Measurements from ENCODE around the gene KCNJ9. TPM values are rescaled to one million over a fixed set of nuclear protein-coding genes. Genes with fewer than 3 reads are reported as not detected.

Gene KCNJ9
- total and polyA plus RNA-seq, 2 donors (not counting 3 experiments of a cell fraction or from before 2014, with no cell fraction given) = not detected

DNA sequence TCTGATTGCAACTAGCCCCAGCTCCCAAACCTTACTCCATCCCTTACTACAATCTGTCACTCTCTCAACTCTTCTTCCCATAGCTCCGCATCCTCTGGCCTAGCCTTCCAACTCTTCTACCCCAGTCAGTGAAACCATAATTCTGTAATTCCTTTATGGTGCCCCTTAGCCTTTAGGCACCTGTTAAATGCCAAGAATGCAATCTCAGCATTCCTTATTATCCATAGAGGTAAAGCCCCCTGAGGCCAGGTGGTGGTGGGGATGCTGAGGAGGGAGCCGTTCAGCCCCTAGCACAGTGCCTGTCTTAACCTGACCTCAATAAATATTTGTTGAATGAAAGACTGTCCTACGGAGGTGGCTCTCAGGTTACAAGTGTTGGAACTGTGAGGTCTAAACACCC lies 48.2 kb downstream of the KCNJ9 start:
- Histone ChIP-seq H2AFZ (ENCODE audit: low read depth, low read length) (no peak overlapping the region), H3K9me3 (replicated peaks; ENCODE audit: control insufficient read depth, insufficient read depth, low read length) (no peaks in the 10 kb centered on the region), H3K36me3 (ENCODE audit: control insufficient read depth in 2 of 2, extremely low read depth in 1 of 2, insufficient read depth in 2 of 2, low read length in 2 of 2) (no peaks in the 10 kb centered on the region), H3K4me2 (ENCODE audit: insufficient read depth, low read length) (no peak overlapping the region), H3K79me2 (ENCODE audit: control insufficient read depth, insufficient read depth, low read length) (no peaks in the 10 kb centered on the region), H3K27ac (ENCODE audit: insufficient read depth, low read depth, low read length) (no peak overlapping the region), H3K27me3 (ENCODE audit: control insufficient read depth in 2 of 2, insufficient read depth in 2 of 2, low read length in 2 of 2) (no peaks in the 10 kb centered on the region), H3K4me3 (replicated peaks in 1 of 3; ENCODE audit: insufficient read depth in 1 of 3, low read depth in 1 of 3, low read length in 3 of 3) (no peak overlapping the region), H3K4me1 (ENCODE audit: control insufficient read depth, extremely low read depth, insufficient read depth, low read length) (no peaks in the 10 kb centered on the region), H3K9me1 (replicated peaks; ENCODE audit: control insufficient read depth, extremely low read depth, insufficient read depth, low read length) (no peaks in the 10 kb centered on the region), H3K9ac (replicated peaks; ENCODE audit: extremely low read depth, insufficient read depth, low read length) (no peak overlapping the region), H4K20me1 (replicated peaks; ENCODE audit: control insufficient read depth, extremely low read depth, insufficient read depth, low read length) (no peaks in the 10 kb centered on the region)
- POLR2A ChIA-PET = no interaction called here
- CTCF ChIA-PET = interaction anchor here (1.1 kb wide), 1 partner anchor 12 kb away, joined by 3 read pairs; no protein-coding TSS in a partner anchor
- dilution Hi-C loops (cut with MboI; ENCODE audit: extremely low pct_ligation_motif_present, low sequenced_read_pairs) = no loop called here
- FAIRE-seq = no peak
- intact Hi-C loops (cut with micrococcal nuclease) = no loop called here
- DNase-seq (ENCODE audit: low read depth, low spot score) = no peak
- TF ChIP-seq GATA2 (IDR thresholded peaks at IDR 0.05; ENCODE audit: insufficient read depth, insufficient read length, low read depth, low read length) = no peak
- TF ChIP-seq, protein P1, sequence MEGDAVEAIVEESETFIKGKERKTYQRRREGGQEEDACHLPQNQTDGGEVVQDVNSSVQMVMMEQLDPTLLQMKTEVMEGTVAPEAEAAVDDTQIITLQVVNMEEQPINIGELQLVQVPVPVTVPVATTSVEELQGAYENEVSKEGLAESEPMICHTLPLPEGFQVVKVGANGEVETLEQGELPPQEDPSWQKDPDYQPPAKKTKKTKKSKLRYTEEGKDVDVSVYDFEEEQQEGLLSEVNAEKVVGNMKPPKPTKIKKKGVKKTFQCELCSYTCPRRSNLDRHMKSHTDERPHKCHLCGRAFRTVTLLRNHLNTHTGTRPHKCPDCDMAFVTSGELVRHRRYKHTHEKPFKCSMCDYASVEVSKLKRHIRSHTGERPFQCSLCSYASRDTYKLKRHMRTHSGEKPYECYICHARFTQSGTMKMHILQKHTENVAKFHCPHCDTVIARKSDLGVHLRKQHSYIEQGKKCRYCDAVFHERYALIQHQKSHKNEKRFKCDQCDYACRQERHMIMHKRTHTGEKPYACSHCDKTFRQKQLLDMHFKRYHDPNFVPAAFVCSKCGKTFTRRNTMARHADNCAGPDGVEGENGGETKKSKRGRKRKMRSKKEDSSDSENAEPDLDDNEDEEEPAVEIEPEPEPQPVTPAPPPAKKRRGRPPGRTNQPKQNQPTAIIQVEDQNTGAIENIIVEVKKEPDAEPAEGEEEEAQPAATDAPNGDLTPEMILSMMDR (IDR thresholded peaks at IDR 0.05; ENCODE audit: extremely low read depth in 1 of 2, insufficient read depth in 1 of 2, low read depth in 1 of 2, low read length in 2 of 2) = no peak
- TF ChIP-seq, protein P2, sequence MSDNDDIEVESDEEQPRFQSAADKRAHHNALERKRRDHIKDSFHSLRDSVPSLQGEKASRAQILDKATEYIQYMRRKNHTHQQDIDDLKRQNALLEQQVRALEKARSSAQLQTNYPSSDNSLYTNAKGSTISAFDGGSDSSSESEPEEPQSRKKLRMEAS (IDR thresholded peaks at IDR 0.05; ENCODE audit: insufficient read depth, insufficient read length) = no peak
- TF ChIP-seq JUN (IDR thresholded peaks at IDR 0.05; ENCODE audit: borderline replicate concordance, insufficient read depth, insufficient read length, low read depth) = no peak
- no peak for TF ChIP-seq FOS (IDR thresholded peaks at IDR 0.05; ENCODE audit: borderline replicate concordance, insufficient read depth, low read length)
- TF ChIP-seq MYC (IDR thresholded peaks at IDR 0.05; ENCODE audit: low read depth, low read length) = no peak
- TF ChIP-seq POLR2A (IDR thresholded peaks at IDR 0.05; ENCODE audit: low read depth, low read length) = no peak
- TF ChIP-seq POLR2AphosphoS5 (IDR thresholded peaks at IDR 0.05; ENCODE audit: insufficient read depth, low read depth, low read length) = no peak
- TF ChIP-seq EZH2 (IDR thresholded peaks at IDR 0.05; ENCODE audit: borderline replicate concordance, low read depth, low read length, severe bottlenecking) = no peak
- BruUV-seq (replicated peaks) = no TSS peak
